VCaP (cell line): ENCODE measurements around the gene LSAMP.

Experiments used
- H3K27ac ChIP-seq: fragments of 450-650 bp; 2 replicates; pipeline ENCODE4 v1.5.1; 2017
- CTCF ChIP-seq: fragments of 450-650 bp; conservative IDR thresholded peaks from 2 replicates; pipeline ENCODE4 v1.5.1; 2017; ENCODE audit warnings: mild to moderate bottlenecking, moderate library complexity

Gene LSAMP

GRCh38 chr3:116020495-116020894 lies 424.8 kb downstream of the LSAMP start:
- no peak for TF ChIP-seq CTCF
- no peak overlapping the region for H3K27ac ChIP-seq

DNA sequence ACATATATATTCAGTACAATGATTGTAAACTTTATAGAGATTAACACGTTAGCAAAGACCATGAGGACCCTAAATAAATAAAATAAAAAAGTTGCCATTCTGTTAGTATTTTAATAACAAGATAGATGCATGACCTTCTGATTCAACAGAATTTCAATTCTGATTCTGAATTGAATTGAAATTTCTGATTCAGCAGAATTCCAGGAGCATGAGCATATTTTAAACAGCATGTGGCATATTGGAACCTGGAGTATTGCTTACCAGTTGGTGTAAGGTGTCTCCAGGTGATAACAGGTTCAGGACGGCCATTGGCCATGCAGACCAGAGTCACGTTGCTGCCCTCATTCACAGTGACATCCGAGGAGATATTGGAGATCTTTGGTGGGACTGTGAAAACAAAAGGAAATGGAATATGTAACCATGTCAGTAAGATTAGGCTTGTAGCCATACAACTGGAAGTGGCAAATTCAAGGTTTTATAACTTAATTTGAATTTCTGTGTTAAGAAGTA lies 426.0 kb downstream of the LSAMP start:
- TF ChIP-seq CTCF: no peak

DNA sequence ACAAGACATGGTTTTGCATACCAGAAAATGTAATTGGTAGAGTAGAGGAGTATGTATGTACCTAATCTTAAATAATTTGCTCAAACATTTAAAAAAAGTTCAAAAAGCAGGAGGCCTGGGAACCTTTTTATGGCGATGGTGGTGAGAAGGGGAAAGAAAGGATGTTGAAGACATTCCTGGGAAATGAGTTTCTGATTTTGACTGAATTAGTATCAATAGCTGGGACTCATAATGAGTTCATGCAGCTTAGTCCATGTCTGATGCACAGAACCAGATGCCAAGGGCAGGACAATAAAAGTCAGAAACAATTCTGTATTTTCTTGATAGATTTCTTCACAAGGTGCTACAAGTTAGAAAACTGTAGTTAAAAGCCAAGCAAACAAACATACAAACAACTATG lies 426.6 kb downstream of the LSAMP start:
- no peak for TF ChIP-seq CTCF
- H3K27ac ChIP-seq: no peak overlapping the region

More for the DNA sequence above, 426.0 kb downstream of the LSAMP start:
- H3K27ac ChIP-seq: no peak overlapping the region

GRCh38 chr3:116015931-116016330 lies 429.4 kb downstream of the LSAMP start:
- TF ChIP-seq CTCF: no peak
- no peak overlapping the region for H3K27ac ChIP-seq

DNA sequence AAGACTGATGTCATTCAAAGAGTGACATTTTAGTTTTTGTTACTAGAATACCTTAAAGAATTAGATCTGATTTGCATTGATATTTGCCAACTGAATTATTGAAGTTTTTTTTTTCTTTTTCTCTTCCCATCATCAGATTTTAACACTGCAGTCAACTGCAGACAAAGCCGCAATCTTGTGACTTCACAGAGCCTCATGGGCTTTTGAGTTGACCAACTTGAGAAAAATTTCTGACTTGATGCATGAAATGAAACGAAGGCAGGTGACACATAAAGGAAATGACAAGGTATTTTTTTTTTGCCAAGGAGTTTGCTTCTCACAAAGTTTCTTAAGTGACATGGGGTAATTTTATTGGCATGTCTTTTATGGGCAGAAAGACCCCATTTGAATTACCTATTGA lies 438.3 kb downstream of the LSAMP start:
- no peak for TF ChIP-seq CTCF
- H3K27ac ChIP-seq: no peak overlapping the region

- TF ChIP-seq CTCF: no peak
These were observed 439.9 kb downstream of the LSAMP start for GRCh38 chr3:116005404-116005803.

GRCh38 chr3:116002235-116002634 lies 443.1 kb downstream of the LSAMP start:
- TF ChIP-seq CTCF: no peak
- no peak overlapping the region for H3K27ac ChIP-seq

More at GRCh38 chr3:116005404-116005803, 439.9 kb downstream of the LSAMP start:
- no peak overlapping the region for H3K27ac ChIP-seq
